ENCODE results near the gene ACP4.

GRCh38 chr19:50792272-50793250 is 2.3 kb downstream of the ACP4 start:
- TF ChIP-seq, protein P1, sequence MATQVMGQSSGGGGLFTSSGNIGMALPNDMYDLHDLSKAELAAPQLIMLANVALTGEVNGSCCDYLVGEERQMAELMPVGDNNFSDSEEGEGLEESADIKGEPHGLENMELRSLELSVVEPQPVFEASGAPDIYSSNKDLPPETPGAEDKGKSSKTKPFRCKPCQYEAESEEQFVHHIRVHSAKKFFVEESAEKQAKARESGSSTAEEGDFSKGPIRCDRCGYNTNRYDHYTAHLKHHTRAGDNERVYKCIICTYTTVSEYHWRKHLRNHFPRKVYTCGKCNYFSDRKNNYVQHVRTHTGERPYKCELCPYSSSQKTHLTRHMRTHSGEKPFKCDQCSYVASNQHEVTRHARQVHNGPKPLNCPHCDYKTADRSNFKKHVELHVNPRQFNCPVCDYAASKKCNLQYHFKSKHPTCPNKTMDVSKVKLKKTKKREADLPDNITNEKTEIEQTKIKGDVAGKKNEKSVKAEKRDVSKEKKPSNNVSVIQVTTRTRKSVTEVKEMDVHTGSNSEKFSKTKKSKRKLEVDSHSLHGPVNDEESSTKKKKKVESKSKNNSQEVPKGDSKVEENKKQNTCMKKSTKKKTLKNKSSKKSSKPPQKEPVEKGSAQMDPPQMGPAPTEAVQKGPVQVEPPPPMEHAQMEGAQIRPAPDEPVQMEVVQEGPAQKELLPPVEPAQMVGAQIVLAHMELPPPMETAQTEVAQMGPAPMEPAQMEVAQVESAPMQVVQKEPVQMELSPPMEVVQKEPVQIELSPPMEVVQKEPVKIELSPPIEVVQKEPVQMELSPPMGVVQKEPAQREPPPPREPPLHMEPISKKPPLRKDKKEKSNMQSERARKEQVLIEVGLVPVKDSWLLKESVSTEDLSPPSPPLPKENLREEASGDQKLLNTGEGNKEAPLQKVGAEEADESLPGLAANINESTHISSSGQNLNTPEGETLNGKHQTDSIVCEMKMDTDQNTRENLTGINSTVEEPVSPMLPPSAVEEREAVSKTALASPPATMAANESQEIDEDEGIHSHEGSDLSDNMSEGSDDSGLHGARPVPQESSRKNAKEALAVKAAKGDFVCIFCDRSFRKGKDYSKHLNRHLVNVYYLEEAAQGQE (IDR thresholded peaks at IDR 0.05; ENCODE audit: low read depth) = no peak
- TF ChIP-seq USF1 (IDR thresholded peaks at IDR 0.05) (no peak), FOXM1 (IDR thresholded peaks at IDR 0.05; ENCODE audit: borderline replicate concordance, low read depth) (no peak), RAD21 (IDR thresholded peaks at IDR 0.05; ENCODE audit: low read depth) (no peak), CREB1 (IDR thresholded peaks at IDR 0.05; ENCODE audit: low read depth) (no peak)
